ENCODE measurements around the gene CHN2. TPM values are rescaled to one million over a fixed set of nuclear protein-coding genes. Genes with fewer than 3 reads are reported as not detected.

CHN2 gene
- total RNA-seq, 1 experiment from 2014 or later = 7.7 TPM

- ChIA-PET CTCF (no interaction called here), POLR2A (ENCODE audit: unreplicated experiment) (interaction anchor here (0.6 kb wide), 1 partner anchor 12 kb away, joined by 11 read pairs; no protein-coding TSS in a partner anchor)
- ATAC-seq (no peak), DNase-seq (no peak)
- Histone ChIP-seq H3K4me3 (ENCODE audit: low read length) (no peak overlapping the region), H3K36me3 (ENCODE audit: low read depth, low read length) (no peaks in the 10 kb centered on the region), H3K79me2 (ENCODE audit: low read length) (no peaks in the 10 kb centered on the region), H3K9me3 (ENCODE audit: low read length) (no peaks in the 10 kb centered on the region), H3K27ac (ENCODE audit: low read length) (no peak overlapping the region), H3F3A (ENCODE audit: low read length, unreplicated experiment) (peaks cover 5% of the 10 kb centered on the region), H3K4me2 (ENCODE audit: low read length) (no peak overlapping the region), H3K9ac (ENCODE audit: low read length) (no peak overlapping the region), H3K9me2 (replicated peaks; ENCODE audit: low read length) (no peaks in the 10 kb centered on the region), H3K27me3 (ENCODE audit: low read length) (no peaks in the 10 kb centered on the region), H3K4me1 (ENCODE audit: insufficient read depth, low read length) (peaks cover 45% of the 10 kb centered on the region), H2AFZ (ENCODE audit: low read length) (no peak overlapping the region), H4K20me1 (ENCODE audit: low read length) (no peaks in the 10 kb centered on the region)
- intact Hi-C loops (cut with micrococcal nuclease) = loop anchor here (5.0 kb wide), 1 partner anchor 54 kb away; no protein-coding TSS in a partner anchor
- no TSS peak for BruUV-seq (replicated peaks)
- TF ChIP-seq EZH2 (IDR thresholded peaks at IDR 0.05; ENCODE audit: low read length, unreplicated experiment) (no peak), CTCF (conservative IDR thresholded peaks at IDR 0.05; ENCODE audit: low read depth, low read length) (no peak)
Measured at GRCh38 chr7:29288181-29289091, 93.9 kb downstream of the CHN2 start.

GRCh38 chr7:29289156-29290021 is 94.8 kb downstream of the CHN2 start:
- intact Hi-C loops (cut with micrococcal nuclease) = loop anchor here (5.0 kb wide), 1 partner anchor 53 kb away; no protein-coding TSS in a partner anchor
- Histone ChIP-seq H3K79me2 (ENCODE audit: low read length) (no peaks in the 10 kb centered on the region), H2AFZ (ENCODE audit: low read length) (no peak overlapping the region), H3K27me3 (ENCODE audit: low read length) (no peaks in the 10 kb centered on the region), H4K20me1 (ENCODE audit: low read length) (no peaks in the 10 kb centered on the region), H3K9me3 (ENCODE audit: low read length) (no peaks in the 10 kb centered on the region), H3K9ac (ENCODE audit: low read length) (no peak overlapping the region), H3K4me3 (ENCODE audit: low read length) (no peak overlapping the region), H3K27ac (ENCODE audit: low read length) (no peak overlapping the region), H3K36me3 (ENCODE audit: low read depth, low read length) (no peaks in the 10 kb centered on the region), H3K4me1 (ENCODE audit: insufficient read depth, low read length) (peaks cover 41% of the 10 kb centered on the region), H3K4me2 (ENCODE audit: low read length) (no peak overlapping the region), H3F3A (ENCODE audit: low read length, unreplicated experiment) (peaks cover 5% of the 10 kb centered on the region), H3K9me2 (replicated peaks; ENCODE audit: low read length) (no peaks in the 10 kb centered on the region)
- TF ChIP-seq EZH2 (IDR thresholded peaks at IDR 0.05; ENCODE audit: low read length, unreplicated experiment) = no peak
- TF ChIP-seq EZH2phosphoT487 (IDR thresholded peaks at IDR 0.05; ENCODE audit: borderline replicate concordance, low read length) = no peak
- no peak for TF ChIP-seq CTCF (conservative IDR thresholded peaks at IDR 0.05; ENCODE audit: low read depth, low read length)
- BruUV-seq (replicated peaks) = no TSS peak
- CTCF ChIA-PET = no interaction called here
- POLR2A ChIA-PET (ENCODE audit: unreplicated experiment) = no interaction called here
- ATAC-seq (no peak), DNase-seq (no peak)
